Right lobe of liver (tissue), 4 donors: ENCODE measurements around the gene ATP11C.

Experiments
- CTCF ChIP-seq, 4 donors: fragments of 200-600 bp in 3 of 4; fragments of 450-650 bp in 1 of 4; IDR thresholded peaks; one replicate each; pipeline versions ENCODE4 v1.5.1 to v1.8.0; 2016 to 2022; ENCODE audit warnings: antibody characterized with exemption in 4 of 4, mild to moderate bottlenecking in 2 of 4
- POLR2A ChIP-seq: fragments of 450-650 bp; IDR thresholded peaks from one replicate; pipeline ENCODE4 v1.6.1; 2017; ENCODE audit warnings: antibody characterized with exemption, mild to moderate bottlenecking
- donor health status: DM: no; HTN: no; CAD: no.
- donor health status: DM: no; HTN: no; CAD: no.
- donor health status: DM: no; HTN: yes; CAD: no.

GRCh38 chrX:139804482-139804881 is 128.4 kb downstream of the ATP11C start:
- TF ChIP-seq POLR2A (no peak), CTCF (IDR thresholded peaks at IDR 0.05) (no peak)
